NCI-H345 (cell line): Measurements from ENCODE around the gene CNNM2.

Source experiments
- DNase-seq: peaks from one replicate; lab custom pipeline; 2025; lab: John Stamatoyannopoulos, UW

Gene CNNM2

GRCh38 chr10:102917962-102918816 is at the start of gene CNNM2:
Gene CNNM2, plus strand, starts transcription at chr10:102918294. Its CDS starts 187 bp downstream, at chr10:102918481.
- DNase-seq = peak; percentile 99

DNA sequence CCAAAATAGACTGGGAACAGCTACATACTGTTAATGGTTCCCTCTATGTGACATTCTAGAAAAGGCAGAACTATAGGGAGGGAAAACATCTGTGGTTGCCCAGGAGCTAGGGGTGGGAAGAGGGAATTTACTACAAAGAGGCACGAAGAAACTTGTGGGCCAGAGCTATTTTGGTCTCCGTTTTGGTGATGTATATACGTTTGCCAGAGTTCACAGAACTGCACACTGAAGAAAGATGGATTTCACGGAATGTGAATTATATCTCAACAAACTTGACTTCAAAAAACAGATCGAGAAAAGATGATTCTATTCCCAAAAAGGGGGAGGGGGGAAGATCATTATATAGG is 49.2 kb upstream of the CNNM2 start:
- no peak for DNase-seq

DNA sequence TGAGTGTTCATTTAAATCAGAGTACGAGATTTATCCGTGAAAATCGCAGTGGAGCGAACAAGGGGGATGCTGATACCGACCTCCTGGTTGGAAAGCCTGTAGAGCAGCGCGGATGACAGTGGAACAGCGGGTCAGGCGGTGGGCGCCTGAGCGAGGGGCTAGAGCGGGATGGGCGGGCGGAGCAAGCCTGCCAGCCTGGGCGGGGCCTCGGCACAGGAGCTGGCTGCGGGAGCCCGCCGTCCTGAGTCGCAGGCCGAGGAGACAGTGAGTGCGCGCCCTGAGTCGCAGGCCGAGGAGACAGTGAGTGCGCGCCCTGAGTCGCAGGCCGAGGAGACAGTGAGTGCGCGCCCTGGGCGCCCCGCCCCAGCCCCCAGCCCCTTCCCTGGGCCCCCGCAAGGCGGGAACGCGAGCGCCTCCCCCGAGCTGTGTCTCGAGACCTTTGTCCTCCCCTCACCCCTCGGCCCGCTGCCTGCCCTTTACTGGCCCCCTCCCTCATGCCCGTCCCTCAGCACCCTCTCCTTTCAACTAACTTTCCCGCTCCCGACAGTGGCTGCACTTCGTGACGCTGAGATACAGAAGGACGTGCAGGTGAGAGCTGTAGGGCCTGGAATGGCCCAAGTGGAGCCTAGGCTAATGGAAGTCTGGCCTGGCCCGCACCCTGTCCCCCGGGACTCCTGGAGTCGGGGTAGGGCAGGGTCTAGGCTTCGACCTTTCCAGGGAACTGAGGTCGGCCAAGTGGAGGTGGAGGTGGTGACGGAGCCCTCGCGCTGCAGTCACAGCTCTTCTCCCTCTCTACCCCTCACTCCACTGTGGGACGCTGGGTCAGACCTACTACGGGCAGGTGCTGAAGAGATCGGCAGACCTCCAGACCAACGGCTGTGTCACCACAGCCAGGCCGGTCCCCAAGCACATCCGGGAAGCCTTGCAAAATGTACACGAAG is 48.6 kb upstream of the CNNM2 start, which contains the start of gene AS3MT:
AS3MT (plus strand) TSS at position 213 of the 941 bp plus-strand sequence; CDS start at position 336, 123 bp downstream.
- peak; percentile 26 for DNase-seq

GRCh38 chr10:102870221-102870620 is 47.9 kb upstream of the CNNM2 start:
- no peak for DNase-seq

DNA sequence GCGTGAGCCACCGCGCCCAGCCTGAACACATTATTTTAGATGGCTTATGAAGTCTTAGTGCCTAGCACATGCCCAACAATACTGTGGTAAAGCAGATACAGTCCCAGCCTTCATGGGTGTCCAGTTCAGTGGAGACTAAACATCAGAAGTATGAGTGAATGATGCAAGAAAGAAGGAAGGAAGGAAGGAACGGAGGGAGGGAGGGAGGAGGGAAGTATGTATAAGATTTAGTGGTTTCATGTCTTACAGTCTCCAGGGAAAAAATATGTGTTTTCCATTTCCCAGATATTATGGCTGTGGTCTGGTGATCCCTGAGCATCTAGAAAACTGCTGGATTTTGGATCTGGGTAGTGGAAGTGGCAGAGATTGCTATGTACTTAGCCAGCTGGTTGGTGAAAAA is 45.9 kb upstream of the CNNM2 start:
- DNase-seq = no peak

- no peak for DNase-seq
Observed at GRCh38 chr10:102876747-102877153, 41.3 kb upstream of the CNNM2 start.

DNA sequence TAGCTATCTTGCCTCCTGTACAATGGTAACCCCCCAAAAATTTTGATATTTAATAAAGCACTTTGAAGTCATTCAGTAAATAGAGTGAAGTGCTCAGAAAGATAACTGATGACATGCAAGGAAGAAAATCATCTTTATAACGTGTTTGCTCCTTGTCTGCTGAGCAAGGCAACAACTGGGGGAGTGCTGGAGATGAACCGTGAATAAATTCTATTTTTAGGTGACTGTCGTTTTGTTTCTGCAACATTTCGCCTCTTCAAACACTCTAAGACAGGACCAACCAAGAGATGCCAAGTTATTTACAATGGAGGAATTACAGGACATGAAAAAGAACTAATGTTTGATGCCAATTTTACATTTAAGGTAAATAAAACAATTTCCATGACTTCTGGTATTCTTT is 39.5 kb upstream of the CNNM2 start:
- DNase-seq = no peak

DNA sequence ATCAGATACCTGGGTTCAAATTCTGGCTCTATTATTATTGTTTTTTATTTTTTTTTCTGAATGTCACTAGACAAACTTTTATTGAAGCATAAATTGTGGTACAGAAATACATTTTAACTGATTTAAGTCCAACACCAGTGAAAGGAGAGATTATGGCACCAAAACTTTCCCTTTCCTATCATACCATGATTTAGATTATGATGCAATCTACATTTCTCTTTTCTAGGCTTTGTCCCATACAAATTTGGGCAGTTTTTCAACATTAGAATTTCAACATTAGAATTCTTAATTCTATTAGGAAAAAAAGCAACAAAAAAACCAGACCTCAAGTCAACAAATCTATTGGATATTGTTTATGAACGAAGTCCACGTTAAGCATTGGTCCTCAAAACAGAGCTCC is 37.8 kb upstream of the CNNM2 start:
- DNase-seq = no peak

DNA sequence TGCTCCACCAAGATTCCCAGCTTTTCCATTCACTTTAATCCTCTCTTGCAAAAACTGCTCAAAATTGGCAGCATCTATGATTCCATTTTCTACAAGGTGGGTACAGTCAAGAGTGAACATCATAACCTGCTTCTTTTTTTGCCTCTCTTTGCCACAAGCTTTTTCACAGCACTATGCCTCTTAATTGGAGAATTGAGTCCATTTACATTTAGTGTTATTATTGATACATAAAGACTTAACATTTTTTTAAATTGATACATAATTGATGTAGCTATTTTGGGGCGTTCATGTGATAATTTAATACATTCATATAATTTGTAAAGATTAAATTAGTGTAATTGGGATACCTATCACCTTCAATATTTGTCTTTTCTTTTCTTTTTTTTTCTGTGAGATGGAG is 30.0 kb upstream of the CNNM2 start:
- no peak for DNase-seq

- no peak for DNase-seq
Observed at GRCh38 chr10:102894466-102895213, 23.5 kb upstream of the CNNM2 start.

DNA sequence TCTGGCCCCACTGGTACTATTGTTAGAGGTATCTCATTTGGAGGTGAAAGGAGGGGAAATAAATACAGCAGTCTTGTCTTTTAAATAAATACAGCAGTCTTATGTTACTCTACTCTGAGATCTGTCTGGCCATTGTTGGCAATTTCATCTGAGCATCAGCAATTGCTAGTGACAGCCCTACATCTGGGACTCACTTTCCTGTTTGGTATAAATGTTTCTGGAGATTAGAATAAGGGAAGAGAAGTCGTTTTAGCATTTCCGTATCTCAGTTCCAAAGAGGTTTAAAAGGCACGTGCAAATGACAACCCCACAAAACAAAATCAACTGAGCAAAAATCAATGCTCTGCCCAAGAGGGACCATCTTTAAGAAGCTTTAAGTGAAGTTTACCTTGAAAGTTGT is 18.1 kb upstream of the CNNM2 start:
- no peak for DNase-seq

DNA sequence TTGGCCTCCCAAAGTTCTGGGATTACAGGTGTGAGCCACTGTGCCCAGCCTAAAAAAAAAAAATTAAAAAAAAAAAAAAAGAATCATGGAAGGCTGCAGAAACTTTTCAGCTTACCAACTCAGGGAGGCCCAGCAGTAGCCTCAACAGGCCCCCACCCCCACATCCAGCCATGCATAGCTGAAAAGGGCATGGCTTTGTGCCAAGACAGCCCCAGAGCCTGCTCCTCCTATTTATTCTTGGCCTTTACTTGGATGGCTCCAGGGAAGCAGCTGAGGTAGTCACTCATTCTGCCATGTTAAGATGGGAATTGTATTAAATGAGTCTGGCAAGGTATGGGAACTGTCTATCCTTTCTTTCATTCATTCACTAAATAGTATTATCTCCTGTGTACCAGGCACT is 13.7 kb upstream of the CNNM2 start:
- no peak for DNase-seq

GRCh38 chr10:102906507-102906906 is 11.6 kb upstream of the CNNM2 start:
- DNase-seq = no peak

- DNase-seq = no peak
Observed at GRCh38 chr10:102914781-102915180, 3.3 kb upstream of the CNNM2 start.

GRCh38 chr10:102916173-102916572 is 1.9 kb upstream of the CNNM2 start:
- no peak for DNase-seq

- DNase-seq = peak; percentile 74
Observed at GRCh38 chr10:102917314-102917961, 656 bp upstream of the CNNM2 start.

DNA sequence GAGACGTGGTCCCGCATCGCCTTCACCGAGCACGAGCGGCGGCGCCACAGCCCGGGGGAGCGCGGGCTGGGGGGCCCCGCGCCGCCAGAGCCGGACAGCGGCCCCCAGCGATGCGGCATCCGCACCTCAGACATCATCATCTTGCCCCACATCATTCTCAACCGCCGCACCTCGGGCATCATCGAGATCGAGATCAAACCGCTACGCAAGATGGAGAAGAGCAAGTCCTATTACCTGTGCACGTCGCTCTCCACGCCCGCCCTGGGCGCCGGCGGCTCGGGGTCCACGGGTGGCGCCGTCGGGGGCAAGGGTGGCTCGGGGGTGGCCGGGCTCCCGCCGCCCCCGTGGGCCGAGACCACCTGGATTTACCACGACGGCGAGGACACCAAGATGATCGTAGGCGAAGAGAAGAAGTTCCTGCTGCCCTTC is 737 bp downstream of the CNNM2 start:
- DNase-seq = peak; percentile 20

- no peak for DNase-seq
Observed at GRCh38 chr10:102919246-102919959, 1.3 kb downstream of the CNNM2 start.

GRCh38 chr10:102919992-102920739 is 2.1 kb downstream of the CNNM2 start:
- no peak for DNase-seq

- no peak for DNase-seq
Observed at GRCh38 chr10:102923601-102924000, 5.5 kb downstream of the CNNM2 start.
